Neural progenitor cell (in vitro differentiated cells): ENCODE results near the gene CCDC88B. TPM values are rescaled to one million over a fixed set of nuclear protein-coding genes. Genes with fewer than 3 reads are reported as not detected.

ENCODE experiments used
- DNase-seq: peaks from one replicate; pipeline ENCODE4 v3.0.0-alpha.2; 2016; ENCODE audit warnings: low spot score
- H2AFZ ChIP-seq: fragments of 200-600 bp; sonication (generic); replicated peaks from 2 replicates; pipeline ENCODE4 v1.6.1; 2016; ENCODE audit warnings: antibody characterized with exemption
- H3F3A ChIP-seq: fragments of 200-600 bp; sonication (generic); 2 replicates; pipeline ENCODE4 v1.6.1; 2016; ENCODE audit warnings: antibody characterized with exemption, low read depth
- H3K27ac ChIP-seq: fragments of 200-600 bp; sonication (generic); 2 replicates; pipeline ENCODE4 v1.5.1; 2016; ENCODE audit warnings: mild to moderate bottlenecking
- H3K27me3 ChIP-seq: fragments of 200-600 bp; sonication (generic); 2 replicates; pipeline ENCODE4 v1.6.1; 2016; ENCODE audit warnings: mild to moderate bottlenecking, moderate library complexity
- H3K36me3 ChIP-seq: fragments of 200-600 bp; sonication (generic); 2 replicates; pipeline ENCODE4 v1.5.1; 2016
- H3K4me1 ChIP-seq: fragments of 200-600 bp; sonication (generic); 2 replicates; pipeline ENCODE4 v1.6.1; 2016; ENCODE audit warnings: mixed run types
- H3K4me2 ChIP-seq: fragments of 200-600 bp; sonication (generic); 2 replicates; pipeline ENCODE4 v1.6.1; 2016
- H3K4me3 ChIP-seq: fragments of 200-600 bp; sonication (generic); 2 replicates; pipeline ENCODE4 v1.5.1; 2016
- H3K79me2 ChIP-seq: fragments of 200-600 bp; sonication (generic); 2 replicates; pipeline ENCODE4 v1.6.1; 2016; ENCODE audit warnings: low read depth
- H3K9ac ChIP-seq: fragments of 200-600 bp; sonication (generic); 2 replicates; pipeline ENCODE4 v1.6.1; 2016
- H3K9me3 ChIP-seq: fragments of 200-600 bp; sonication (generic); 2 replicates; pipeline ENCODE4 v1.5.1; 2016; ENCODE audit warnings: low read depth
- H4K20me1 ChIP-seq: fragments of 200-600 bp; sonication (generic); 2 replicates; pipeline ENCODE4 v1.6.1; 2016; ENCODE audit warnings: low read depth
- H3K27ac Mint-ChIP-seq: 3 replicates; pipeline ENCODE4 v1.8.0; 2021; ENCODE audit warnings: mixed read lengths
- H3K27me3 Mint-ChIP-seq: 2 replicates; pipeline ENCODE4 v1.8.0; 2022; ENCODE audit warnings: low read depth, mild to moderate bottlenecking, inconsistent platforms, moderate library complexity, mixed read lengths; ENCODE audit not compliant: insufficient read depth
- H3K36me3 Mint-ChIP-seq: 3 replicates; pipeline ENCODE4 v1.8.0; 2021; ENCODE audit warnings: mixed read lengths
- H3K4me1 Mint-ChIP-seq: 3 replicates; pipeline ENCODE4 v1.8.0; 2021; ENCODE audit warnings: mixed read lengths
- H3K4me3 Mint-ChIP-seq: 3 replicates; pipeline ENCODE4 v1.8.0; 2021; ENCODE audit warnings: mild to moderate bottlenecking, moderate library complexity, mixed read lengths
- H3K9me3 Mint-ChIP-seq: 3 replicates; pipeline ENCODE4 v1.8.0; 2020; ENCODE audit warnings: mixed read lengths
- CTCF ChIP-seq: fragments of 200-600 bp; sonication (generic); IDR thresholded peaks from 2 replicates; pipeline ENCODE4 v1.5.1; 2017; ENCODE audit warnings: antibody characterized with exemption, mild to moderate bottlenecking
- EZH2 ChIP-seq: fragments of 200-600 bp; sonication (generic); IDR thresholded peaks from 2 replicates; pipeline ENCODE4 v1.6.1; 2017; ENCODE audit warnings: antibody characterized with exemption, mild to moderate bottlenecking, moderate library complexity
- EZH2phosphoT487 ChIP-seq: fragments of 200-600 bp; sonication (generic); IDR thresholded peaks from 2 replicates; pipeline ENCODE4 v1.6.1; 2017; ENCODE audit warnings: antibody characterized with exemption
- total RNA-seq: library from RNA; depleted of rRNA; stranded (reverse); fragments of >200 nt; gene quantifications from 2 replicates; pipeline ENCODE4 v1.2.3, GENCODE V29; 2015; ENCODE audit warnings: low replicate concordance

CCDC88B gene
- total RNA-seq, 1 donor from 2014 or later: 0.62 TPM

GRCh38 chr11:64382586-64382985 lies 42.6 kb downstream of the CCDC88B start:
- TF ChIP-seq EZH2phosphoT487 (no peak), CTCF (no peak), EZH2 (no peak)

DNA sequence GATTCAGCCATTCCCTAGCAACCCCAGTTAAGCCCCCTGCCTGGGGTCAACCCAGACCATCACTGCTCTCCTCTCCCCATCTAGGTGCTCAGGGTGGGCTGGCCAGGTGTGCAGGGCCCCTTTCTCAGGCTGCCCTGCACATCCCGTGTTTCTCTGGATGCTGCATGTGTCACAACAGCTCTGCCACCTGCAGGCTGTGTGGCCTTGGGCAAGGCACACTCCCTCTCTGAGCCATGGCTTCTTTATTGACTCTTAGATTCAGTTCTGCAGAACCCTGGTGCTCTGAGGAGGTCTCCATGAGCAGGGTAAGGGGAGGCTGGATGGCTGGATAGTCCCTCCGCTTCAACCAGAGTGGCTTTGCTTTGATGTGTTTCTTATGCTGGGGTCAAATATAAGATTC lies 43.6 kb downstream of the CCDC88B start:
- no peaks in the 10 kb centered on the region for H3K36me3 Mint-ChIP-seq
- Histone ChIP-seq H3K79me2 (no peaks in the 10 kb centered on the region), H4K20me1 (no peaks in the 10 kb centered on the region), H3K9me3 (no peaks in the 10 kb centered on the region), H2AFZ (no peak overlapping the region), H3K4me1 (peaks cover 4% of the 10 kb centered on the region), H3K4me2 (no peak overlapping the region), H3K36me3 (no peaks in the 10 kb centered on the region), H3K9ac (no peak overlapping the region), H3K27ac (no peak overlapping the region), H3F3A (peaks cover 7% of the 10 kb centered on the region), H3K4me3 (no peak overlapping the region), H3K27me3 (no peaks in the 10 kb centered on the region)
- H3K27me3 Mint-ChIP-seq: peaks cover 4% of the 10 kb centered on the region
- H3K27ac Mint-ChIP-seq: no peak overlapping the region
- no peak for TF ChIP-seq EZH2
- TF ChIP-seq EZH2phosphoT487: no peak
- TF ChIP-seq CTCF: no peak
- DNase-seq: no peak
- H3K4me1 Mint-ChIP-seq: peaks cover 14% of the 10 kb centered on the region
- no peaks in the 10 kb centered on the region for H3K9me3 Mint-ChIP-seq
- no peak overlapping the region for H3K4me3 Mint-ChIP-seq

More at GRCh38 chr11:64382586-64382985, 42.6 kb downstream of the CCDC88B start:
- Histone ChIP-seq H3K27me3 (no peaks in the 10 kb centered on the region), H3K4me1 (peaks cover 4% of the 10 kb centered on the region), H2AFZ (no peak overlapping the region), H3K27ac (no peak overlapping the region), H3K4me3 (no peak overlapping the region), H3K36me3 (no peaks in the 10 kb centered on the region), H3F3A (peaks cover 7% of the 10 kb centered on the region), H3K4me2 (no peak overlapping the region), H4K20me1 (no peaks in the 10 kb centered on the region), H3K79me2 (no peaks in the 10 kb centered on the region), H3K9ac (no peak overlapping the region), H3K9me3 (no peaks in the 10 kb centered on the region)
- no peaks in the 10 kb centered on the region for H3K36me3 Mint-ChIP-seq
- no peaks in the 10 kb centered on the region for H3K9me3 Mint-ChIP-seq
- DNase-seq: no peak
- peaks cover 14% of the 10 kb centered on the region for H3K4me1 Mint-ChIP-seq
- H3K27me3 Mint-ChIP-seq: peaks cover 4% of the 10 kb centered on the region
- H3K27ac Mint-ChIP-seq: no peak overlapping the region
- peak overlapping the region; percentile 47 for H3K4me3 Mint-ChIP-seq

DNA sequence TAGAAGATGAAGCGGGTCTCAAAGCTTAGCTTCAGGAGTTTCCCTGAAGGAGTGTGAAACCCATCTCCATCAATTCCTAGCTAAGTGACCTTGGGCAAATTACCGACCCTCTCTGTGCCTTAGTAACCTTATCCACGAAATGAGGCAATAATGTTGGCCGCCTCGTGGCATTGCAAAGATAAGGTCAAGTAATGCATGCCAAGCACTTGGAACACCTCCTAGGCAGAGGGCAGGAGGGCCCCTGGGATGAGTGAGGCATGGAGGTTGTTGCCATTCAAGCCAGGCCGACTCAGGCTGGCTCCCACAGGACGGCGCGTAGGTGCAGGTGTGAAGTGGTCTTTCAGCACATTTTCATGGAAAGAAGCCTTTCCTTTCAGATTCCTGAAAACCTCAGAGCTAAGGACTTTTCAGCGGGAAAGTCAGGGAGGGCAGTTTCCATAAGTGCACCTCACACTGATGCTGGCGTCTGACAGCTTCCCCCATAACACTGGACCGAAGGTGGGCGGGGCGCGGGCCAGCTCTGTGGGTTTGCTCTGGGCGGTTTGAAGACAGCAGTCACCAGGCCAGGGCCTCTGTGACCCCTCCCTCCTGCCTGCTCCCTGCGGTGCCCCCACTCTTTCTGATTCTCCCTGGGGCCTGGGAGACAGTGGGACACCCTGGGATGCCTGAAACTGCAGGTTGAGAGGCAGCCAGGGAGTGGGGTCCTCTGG lies 44.2 kb downstream of the CCDC88B start:
- Mint-ChIP-seq H3K4me1 (peaks cover 14% of the 10 kb centered on the region), H3K27me3 (peaks cover 4% of the 10 kb centered on the region), H3K27ac (no peak overlapping the region), H3K9me3 (no peaks in the 10 kb centered on the region), H3K36me3 (no peaks in the 10 kb centered on the region), H3K4me3 (no peak overlapping the region)
- TF ChIP-seq EZH2phosphoT487 (no peak), EZH2 (no peak), CTCF (no peak)
- DNase-seq: no peak
- Histone ChIP-seq H3F3A (peaks cover 7% of the 10 kb centered on the region), H3K9me3 (no peaks in the 10 kb centered on the region), H3K4me1 (peaks cover 4% of the 10 kb centered on the region), H2AFZ (no peak overlapping the region), H3K36me3 (no peaks in the 10 kb centered on the region), H3K27ac (no peak overlapping the region), H3K27me3 (no peaks in the 10 kb centered on the region), H3K9ac (no peak overlapping the region), H3K4me3 (no peak overlapping the region), H4K20me1 (no peaks in the 10 kb centered on the region), H3K79me2 (no peaks in the 10 kb centered on the region), H3K4me2 (no peak overlapping the region)
